IMR-90 (cell line): ENCODE results near the gene COL4A2. TPM values are rescaled to one million over a fixed set of nuclear protein-coding genes. Genes with fewer than 3 reads are reported as not detected.

ENCODE experiments used
- ATAC-seq: fragments of 200-7000 bp; cut with Tn5 transposase; 2 replicates; pipeline ENCODE4 v1.9.1; 2020; ENCODE audit warnings: low read depth, mild to moderate bottlenecking, moderate library complexity
- BruUV-seq: library from RNA; stranded (reverse); fragments of 400-500 nt; replicated peaks from 2 replicates; lab custom pipeline; 2021; lab: Mats Ljungman, UMichigan
- CTCF ChIA-PET: fragments of 300-600 bp; formaldehyde crosslinking; extraction: SDS; loops from one replicate; lab custom pipeline; 2021; ENCODE audit warnings: antibody characterized with exemption; lab: Yijun Ruan, JAX
- POLR2A ChIA-PET: fragments of 300-600 bp; sonication (Branson Sonifier 250); formaldehyde crosslinking; loops from one replicate; lab custom pipeline; 2022; ENCODE audit warnings: antibody characterized with exemption; ENCODE audit not compliant: unreplicated experiment; lab: Charles Lee
- DNase-seq: peaks from one replicate; pipeline ENCODE4 v3.0.0; 2013
- H2AFZ ChIP-seq: replicated peaks from 2 replicates; pipeline ENCODE3; 2013; ENCODE audit warnings: low read length, mild to moderate bottlenecking; ENCODE audit not compliant: poor library complexity
- H2AK5ac ChIP-seq: 2 replicates; pipeline ENCODE4 v1.6.1; 2013; ENCODE audit warnings: low read depth, low read length, inconsistent platforms
- H2AK9ac ChIP-seq: replicated peaks from 2 replicates; pipeline ENCODE3; 2013; ENCODE audit warnings: mild to moderate bottlenecking, low read depth, low read length, moderate library complexity; ENCODE audit not compliant: poor library complexity
- H2BK120ac ChIP-seq: 2 replicates; pipeline ENCODE4 v1.6.1; 2013; ENCODE audit warnings: low read depth, low read length, inconsistent platforms
- H2BK15ac ChIP-seq: 3 replicates; pipeline ENCODE4 v1.6.1; 2013; ENCODE audit warnings: low read depth, low read length, inconsistent platforms
- H2BK20ac ChIP-seq: 2 replicates; pipeline ENCODE4 v1.6.1; 2013; ENCODE audit warnings: low read depth, mild to moderate bottlenecking, inconsistent platforms, low read length, moderate library complexity
- H2BK5ac ChIP-seq: 2 replicates; pipeline ENCODE4 v1.6.1; 2013; ENCODE audit warnings: mild to moderate bottlenecking, low read depth, low read length, inconsistent platforms; ENCODE audit not compliant: poor library complexity, severe bottlenecking
- H3K14ac ChIP-seq: replicated peaks from 2 replicates; pipeline ENCODE4 v1.6.1; 2013; ENCODE audit warnings: low read depth, low read length, inconsistent platforms
- H3K18ac ChIP-seq: 2 replicates; pipeline ENCODE4 v1.6.1; 2013; ENCODE audit warnings: low read depth, low read length, control low read depth
- H3K23ac ChIP-seq: 2 replicates; pipeline ENCODE4 v1.6.1; 2013; ENCODE audit warnings: low read depth, low read length, inconsistent platforms
- H3K27ac ChIP-seq: 2 replicates; pipeline ENCODE4 v1.5.1; 2013; ENCODE audit warnings: mild to moderate bottlenecking, control low read depth, low read length; ENCODE audit not compliant: insufficient read depth
- H3K27me3 ChIP-seq: 2 replicates; pipeline ENCODE4 v1.6.1; 2013; ENCODE audit warnings: low read length; ENCODE audit not compliant: control insufficient read depth, insufficient read depth
- H3K36me3 ChIP-seq: 2 replicates; pipeline ENCODE4 v1.6.1; 2013; ENCODE audit warnings: low read length, mixed read lengths; ENCODE audit not compliant: control insufficient read depth, insufficient read depth
- H3K4ac ChIP-seq: 2 replicates; pipeline ENCODE4 v1.6.1; 2013; ENCODE audit warnings: low read depth, low read length, inconsistent platforms
- H3K4me1 ChIP-seq: 2 replicates; pipeline ENCODE4 v1.6.1; 2013; ENCODE audit warnings: low read length, mixed read lengths; ENCODE audit not compliant: control insufficient read depth, insufficient read depth
- H3K4me2 ChIP-seq: 2 replicates; pipeline ENCODE4 v1.6.1; 2013; ENCODE audit warnings: low read depth, mild to moderate bottlenecking, control low read depth, low read length, moderate library complexity
- H3K4me3 ChIP-seq: 2 replicates; pipeline ENCODE4 v1.5.1; 2013; ENCODE audit warnings: low read depth, mild to moderate bottlenecking, control low read depth, low read length, moderate library complexity; ENCODE audit not compliant: insufficient read depth
- H3K56ac ChIP-seq: 2 replicates; pipeline ENCODE4 v1.6.1; 2013; ENCODE audit warnings: low read length, inconsistent platforms; ENCODE audit not compliant: insufficient read depth; ENCODE audit errors: extremely low read depth
- H3K79me1 ChIP-seq, 2 experiments: 2 replicates each; pipeline ENCODE4 v1.6.1; 2013; ENCODE audit warnings: low read length in 2 of 2, inconsistent platforms in 1 of 2, low read depth in 1 of 2
- H3K9ac ChIP-seq: 2 replicates; pipeline ENCODE4 v1.6.1; 2013; ENCODE audit warnings: low read depth, low read length, control low read depth
- H3K9me1 ChIP-seq: 2 replicates; pipeline ENCODE4 v1.6.1; 2013; ENCODE audit warnings: low read length, inconsistent platforms; ENCODE audit not compliant: insufficient read depth
- H3K9me3 ChIP-seq: 2 replicates; pipeline ENCODE4 v1.6.1; 2013; ENCODE audit warnings: low read length; ENCODE audit not compliant: control insufficient read depth, insufficient read depth
- H4K20me1 ChIP-seq: 2 replicates; pipeline ENCODE4 v1.6.1; 2013; ENCODE audit warnings: low read length, inconsistent platforms; ENCODE audit not compliant: insufficient read depth
- H4K5ac ChIP-seq: 2 replicates; pipeline ENCODE4 v1.6.1; 2013; ENCODE audit warnings: mild to moderate bottlenecking, low read depth, low read length, control low read depth
- H4K8ac ChIP-seq, 2 experiments: 2 replicates each; pipeline ENCODE4 v1.6.1; 2013; ENCODE audit warnings: low read depth in 2 of 2, low read length in 2 of 2, control low read depth in 1 of 2, inconsistent platforms in 1 of 2
- H4K91ac ChIP-seq: 2 replicates; pipeline ENCODE4 v1.6.1; 2013; ENCODE audit warnings: low read depth, low read length, inconsistent platforms; ENCODE audit not compliant: insufficient read depth
- BHLHE40 ChIP-seq: fragments of 150-350 bp; IDR thresholded peaks from 2 replicates; pipeline ENCODE4 v1.6.1; 2016; ENCODE audit warnings: mild to moderate bottlenecking, low read depth, low read length
- CEBPB ChIP-seq: IDR thresholded peaks from 2 replicates; pipeline ENCODE4 v1.6.1; 2012; ENCODE audit warnings: low read depth, low read length, improper control_type of control experiment
- CHD1 ChIP-seq: IDR thresholded peaks from 2 replicates; pipeline ENCODE4 v1.6.1; 2012; ENCODE audit warnings: low read depth, low read length, improper control_type of control experiment
- MAFK ChIP-seq: IDR thresholded peaks from 2 replicates; pipeline ENCODE4 v1.6.1; 2012; ENCODE audit warnings: low read depth, low read length, improper control_type of control experiment
- MAZ ChIP-seq: IDR thresholded peaks from 2 replicates; pipeline ENCODE4 v1.6.1; 2012; ENCODE audit warnings: low read depth, mild to moderate bottlenecking, low read length, improper control_type of control experiment, moderate library complexity, borderline replicate concordance
- MXI1 ChIP-seq: IDR thresholded peaks from 2 replicates; pipeline ENCODE4 v1.6.1; 2012; ENCODE audit warnings: low read depth, mild to moderate bottlenecking, low read length, moderate library complexity, borderline replicate concordance
- NFE2L2 ChIP-seq: fragments of 150-350 bp; IDR thresholded peaks from 2 replicates; pipeline ENCODE4 v1.6.1; 2016; ENCODE audit warnings: low read depth, mild to moderate bottlenecking, low read length
- POLR2A ChIP-seq: IDR thresholded peaks from 2 replicates; pipeline ENCODE4 v1.6.1; 2012; ENCODE audit warnings: mild to moderate bottlenecking, low read depth, low read length
- RAD21 ChIP-seq: IDR thresholded peaks from 2 replicates; pipeline ENCODE4 v1.6.1; 2012; ENCODE audit warnings: low read length, improper control_type of control experiment
- RFX5 ChIP-seq: IDR thresholded peaks from 2 replicates; pipeline ENCODE4 v1.8.0; 2012; ENCODE audit warnings: low read depth, mild to moderate bottlenecking, low read length, moderate library complexity
- SMC3 ChIP-seq: fragments of 150-350 bp; IDR thresholded peaks from 2 replicates; pipeline ENCODE4 v1.6.1; 2016; ENCODE audit warnings: low read depth, mild to moderate bottlenecking, antibody characterized with exemption, low read length, moderate library complexity
- WGBS, 2 experiments: methylation state at CpG; one replicate each; pipeline versions ENCODE4 v1.1.5 to v1.1.7; 2013; ENCODE audit warnings: missing lambda C conversion rate in 2 of 2; ENCODE audit not compliant: insufficient read length in 1 of 2; ENCODE audit errors: extremely low coverage in 2 of 2; 5-methylcytosine and 5-hydroxymethylcytosine counted together
- dilution Hi-C: fragments of 300-500 bp; cut with HindIII; formaldehyde crosslinking; loops from one replicate; pipeline ENCODE4 v1.14.3; 2018; ENCODE audit warnings: low sequenced_read_pairs; ENCODE audit not compliant: unreplicated experiment
- in situ Hi-C: fragments of 300-500 bp; cut with MboI; formaldehyde crosslinking; loops from 3 replicates; pipeline ENCODE4 v1.14.3; 2019; ENCODE audit warnings: low sequenced_read_pairs, inconsistent platforms, mixed read lengths
- intact Hi-C: fragments of 100-400 bp; cut with micrococcal nuclease; formaldehyde crosslinking; loops from 2 replicates; pipeline ENCODE4 v1.10.0; 2022
- polyA plus RNA-seq, 3 experiments: library from polyadenylated mRNA; depleted of rRNA; stranded (reverse); fragments of >200 nt; gene quantifications; 2 replicates each; pipeline ENCODE4 v1.2.3, GENCODE V29; 2012; ENCODE audit warnings: low replicate concordance in 1 of 3
- total RNA-seq: library from RNA; depleted of rRNA; stranded (reverse); fragments of >200 nt; gene quantifications from 2 replicates; pipeline ENCODE4 v1.2.3, GENCODE V29; 2012
- TF ChIP-seq, protein P1 (sequence below): fragments of 150-350 bp; IDR thresholded peaks from 2 replicates; pipeline ENCODE4 v1.6.1; 2017; ENCODE audit warnings: mild to moderate bottlenecking, antibody characterized with exemption, low read length, low read depth
- TF ChIP-seq, protein P2 (sequence below): fragments of 150-350 bp; IDR thresholded peaks from 2 replicates; pipeline ENCODE4 v1.6.1; 2016; ENCODE audit warnings: low read depth, mild to moderate bottlenecking, low read length, moderate library complexity, borderline replicate concordance

The COL4A2 gene
- total and polyA plus RNA-seq, 2 of the 4 experiments (the other 2 are of a cell fraction): 90.7 to 457 TPM

DNA sequence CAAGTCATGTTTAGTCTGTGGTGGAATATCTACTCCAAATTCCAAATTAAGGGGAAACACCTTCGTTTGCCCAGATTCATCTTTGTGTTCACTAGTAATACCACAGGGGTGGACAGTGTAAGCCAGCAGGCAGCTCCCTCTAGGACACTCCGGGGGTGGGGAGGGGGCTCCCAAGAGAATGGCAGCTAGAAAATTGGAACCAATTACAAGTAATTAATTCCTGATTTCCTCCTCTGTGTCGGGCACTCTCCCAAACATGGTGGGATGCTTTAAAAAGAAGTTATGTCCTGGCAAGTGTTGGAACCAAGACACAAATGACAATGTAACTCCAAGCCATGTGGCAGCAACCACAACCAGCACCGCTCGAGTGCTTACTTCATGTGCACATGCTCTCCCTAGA lies 6.0 kb upstream of the COL4A2 start (continued):
- TF ChIP-seq, protein P1, sequence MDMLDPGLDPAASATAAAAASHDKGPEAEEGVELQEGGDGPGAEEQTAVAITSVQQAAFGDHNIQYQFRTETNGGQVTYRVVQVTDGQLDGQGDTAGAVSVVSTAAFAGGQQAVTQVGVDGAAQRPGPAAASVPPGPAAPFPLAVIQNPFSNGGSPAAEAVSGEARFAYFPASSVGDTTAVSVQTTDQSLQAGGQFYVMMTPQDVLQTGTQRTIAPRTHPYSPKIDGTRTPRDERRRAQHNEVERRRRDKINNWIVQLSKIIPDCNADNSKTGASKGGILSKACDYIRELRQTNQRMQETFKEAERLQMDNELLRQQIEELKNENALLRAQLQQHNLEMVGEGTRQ: no peak

DNA sequence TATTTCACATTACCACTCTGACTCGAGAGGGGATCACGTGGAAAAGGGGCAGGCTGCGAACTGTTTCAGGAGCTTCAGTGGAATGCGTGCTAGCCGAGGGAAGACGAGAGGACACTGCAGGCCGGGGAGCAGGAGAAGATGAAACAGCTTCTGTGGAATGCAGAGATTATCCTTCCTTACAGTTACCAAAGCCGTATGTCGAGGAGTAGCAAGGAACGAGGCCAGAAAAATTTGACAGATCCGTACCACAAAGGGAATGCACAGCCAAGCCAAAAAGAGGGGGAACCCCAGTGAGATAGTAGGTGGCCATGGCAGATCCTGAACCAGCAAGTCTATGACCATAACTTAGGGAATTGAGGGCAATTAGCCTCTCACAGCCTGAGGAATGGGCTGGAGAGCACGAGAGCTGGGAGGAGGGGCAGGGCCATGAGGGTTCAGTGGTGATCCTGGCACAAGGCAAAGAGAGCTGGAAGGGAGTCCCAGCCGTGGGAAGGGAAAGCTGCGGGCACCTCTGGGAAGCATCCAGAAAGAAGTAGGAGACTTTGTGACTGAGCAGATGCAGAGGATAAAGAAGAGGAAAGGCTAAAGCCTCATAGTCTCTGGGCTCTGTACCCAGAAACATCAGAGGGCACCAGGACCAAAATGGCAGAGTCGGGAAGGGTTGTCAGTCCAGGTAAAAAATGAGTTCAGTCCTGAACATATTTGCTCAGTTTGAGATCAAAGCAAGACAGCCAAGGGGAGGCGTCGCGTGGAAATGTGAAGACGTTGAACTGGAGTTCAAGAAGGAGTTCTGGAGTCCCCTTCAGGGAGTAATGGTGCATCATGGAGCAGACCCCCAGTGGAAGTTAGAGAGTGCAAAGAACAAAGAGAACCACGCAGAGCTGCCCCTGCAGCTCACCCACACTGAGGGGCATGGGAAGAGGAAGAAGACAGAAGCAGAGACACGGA lies 5.2 kb upstream of the COL4A2 start:
- 40% methylated on average over 4 of the region's 21 CpGs; no CpG with 5 or more reads in 1 of the 2 experiments for WGBS, 2 experiments
- peaks cover 24% of the 10 kb centered on the region for H3K36me3 ChIP-seq
- 0 out of 2 replicates have a peak overlapping the region, but pooled peaks have one; percentile 13 for H4K5ac ChIP-seq
- peak overlapping the region; percentile 42 for H3K56ac ChIP-seq
- H2BK120ac ChIP-seq: peak overlapping the region; percentile 73
- no peaks in the 10 kb centered on the region for H3K27me3 ChIP-seq
- H2AK9ac ChIP-seq: peak overlapping the region; percentile 21
- H3K14ac ChIP-seq: peak overlapping the region; percentile 53; the same call in 1 of the 2 replicates
- peaks cover 91% of the 10 kb centered on the region for H4K20me1 ChIP-seq
- dilution Hi-C loops: no loop called here
- peak overlapping the region; percentile 66 for H3K23ac ChIP-seq
- ChIA-PET CTCF (interaction anchor here (1.0 to 1.8 kb wide), 6 partner anchors 11 to 142 kb away, joined by 3 to 5 read pairs (median 3); no protein-coding TSS in a partner anchor), POLR2A (interaction anchor here (1.2 kb wide), 1 partner anchor 47 kb away, joined by 3 read pairs; no protein-coding TSS in a partner anchor)
- peak overlapping the region; percentile 72 for H3K27ac ChIP-seq
- in situ Hi-C loops: no loop called here
- peaks cover 34% of the 10 kb centered on the region for H3K4me1 ChIP-seq
- peaks cover 13 to 74% of the 10 kb centered on the region in 2 experiments; a peak in 3 of 4 replicates for H3K79me1 ChIP-seq
- H2AK5ac ChIP-seq: peak overlapping the region; percentile 93
- BruUV-seq: no TSS peak
- DNase-seq: peak; percentile 90
- no peak overlapping the region for H3K4me3 ChIP-seq
- peaks cover 39% of the 10 kb centered on the region for H3K9me1 ChIP-seq
- peak overlapping the region; percentile 4 to 44; a peak in 3 of 4 replicates for H4K8ac ChIP-seq
- H3K4ac ChIP-seq: peak overlapping the region; percentile 85
- H4K91ac ChIP-seq: peak overlapping the region; percentile 71
- H2BK15ac ChIP-seq: peak overlapping the region; percentile 35; the same call in 2 of the 3 replicates
- peak overlapping the region; percentile 10; the same call in 1 of the 2 replicates for H3K9ac ChIP-seq
- intact Hi-C loops: loop anchor here (1.0 kb wide), 1 partner anchor 80 kb away; no protein-coding TSS in a partner anchor
- H2BK20ac ChIP-seq: peak overlapping the region; percentile 13; the same call in 1 of the 2 replicates
- H3K9me3 ChIP-seq: no peaks in the 10 kb centered on the region
- peak overlapping the region; percentile 26 for H3K18ac ChIP-seq
- H3K4me2 ChIP-seq: peak overlapping the region; percentile 51
- H2BK5ac ChIP-seq: peak overlapping the region; percentile 72
- ATAC-seq: peak; percentile 72
- peak overlapping the region; percentile 75 for H2AFZ ChIP-seq
- TF ChIP-seq RFX5 (no peak), RAD21 (no peak), MXI1 (no peak; the same call in 1 of the 2 replicates), SMC3 (no peak), MAZ (no peak), NFE2L2 (no peak), CHD1 (no peak), CEBPB (peak; percentile 32; the same call in 1 of the 2 replicates), MAFK (no peak), BHLHE40 (0 out of 2 replicates have a peak, but pooled peaks have one; percentile 14), POLR2A (peak; percentile 15)
- TF ChIP-seq, protein P2, sequence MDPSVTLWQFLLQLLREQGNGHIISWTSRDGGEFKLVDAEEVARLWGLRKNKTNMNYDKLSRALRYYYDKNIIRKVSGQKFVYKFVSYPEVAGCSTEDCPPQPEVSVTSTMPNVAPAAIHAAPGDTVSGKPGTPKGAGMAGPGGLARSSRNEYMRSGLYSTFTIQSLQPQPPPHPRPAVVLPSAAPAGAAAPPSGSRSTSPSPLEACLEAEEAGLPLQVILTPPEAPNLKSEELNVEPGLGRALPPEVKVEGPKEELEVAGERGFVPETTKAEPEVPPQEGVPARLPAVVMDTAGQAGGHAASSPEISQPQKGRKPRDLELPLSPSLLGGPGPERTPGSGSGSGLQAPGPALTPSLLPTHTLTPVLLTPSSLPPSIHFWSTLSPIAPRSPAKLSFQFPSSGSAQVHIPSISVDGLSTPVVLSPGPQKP: no peak
